A549 (cell line): Measurements from ENCODE around the gene CGREF1. TPM values are rescaled to one million over a fixed set of nuclear protein-coding genes. Genes with fewer than 3 reads are reported as not detected.

Source experiments
- ATAC-seq, 2 experiments: fragments of 200-7000 bp in 1 of 2; fragments of >200 bp in 1 of 2; cut with Nextera tagmentation in 1 of 2; cut with Tn5 transposase in 1 of 2; 3 replicates each; pipeline versions ENCODE4 v1.8.0 to v1.9.1; 2018 to 2020; ENCODE audit warnings: mild to moderate bottlenecking in 1 of 2, moderate library complexity in 1 of 2
- CTCF ChIA-PET: fragments of 300-600 bp; sonication (Branson Sonifier 250); formaldehyde crosslinking; extraction: SDS; loops from one replicate; lab custom pipeline; 2021; ENCODE audit warnings: antibody characterized with exemption, inconsistent platforms; lab: Yijun Ruan, JAX
- POLR2A ChIA-PET: fragments of 350-600 bp; formaldehyde crosslinking; extraction: SDS; loops from one replicate; lab custom pipeline; 2021; ENCODE audit warnings: antibody characterized with exemption, inconsistent platforms; lab: Yijun Ruan, JAX
- DNase-seq, 2 experiments: peaks; one replicate each; pipeline versions ENCODE4 v3.0.0 to v3.0.0-alpha.2; 2011 to 2016; ENCODE audit warnings: low read depth in 1 of 2, low spot score in 1 of 2
- FAIRE-seq: peaks from 2 replicates; lab custom pipeline; 2011; peaks lifted over from hg19 to GRCh38; lab: Jason Lieb, UNC
- H3K27ac ChIP-seq, 2 experiments: fragments of >200 bp; sonication (Bioruptor Twin); formaldehyde crosslinking; 3 replicates each; pipeline ENCODE4 v1.5.1; 2016 to 2017
- H3K4me1 ChIP-seq: fragments of >200 bp; sonication (Bioruptor Twin); formaldehyde crosslinking; 3 replicates; pipeline ENCODE4 v1.6.1; 2016
- H3K4me2 ChIP-seq: fragments of >200 bp; sonication (Bioruptor Twin); formaldehyde crosslinking; 3 replicates; pipeline ENCODE4 v1.6.1; 2016
- H3K4me3 ChIP-seq: fragments of >200 bp; sonication (Bioruptor Twin); formaldehyde crosslinking; 3 replicates; pipeline ENCODE4 v1.5.1; 2016
- H3K9me3 ChIP-seq: fragments of >200 bp; sonication (Bioruptor Twin); formaldehyde crosslinking; 3 replicates; pipeline ENCODE4 v1.6.1; 2016
- BHLHE40 ChIP-seq: IDR thresholded peaks from 2 replicates; pipeline ENCODE4 v1.6.1; 2012; ENCODE audit warnings: low read depth, low read length, inconsistent platforms
- CBX2 ChIP-seq: fragments of 200-600 bp; sonication (generic); IDR thresholded peaks from 2 replicates; pipeline ENCODE4 v1.6.1; 2016; ENCODE audit warnings: low read depth, mild to moderate bottlenecking, borderline replicate concordance
- CEBPB ChIP-seq, 2 experiments: fragments of >200 bp in 1 of 2; sonication (Bioruptor Twin) in 1 of 2; formaldehyde crosslinking in 1 of 2; IDR thresholded peaks; 2 replicates each; pipeline ENCODE4 v1.6.1; 2012 to 2016
- EHMT2 ChIP-seq: fragments of 200-600 bp; sonication (generic); IDR thresholded peaks from 2 replicates; pipeline ENCODE4 v1.6.1; 2016; ENCODE audit warnings: antibody characterized with exemption, low read depth, mild to moderate bottlenecking, moderate library complexity
- ELK1 ChIP-seq: fragments of 150-350 bp; IDR thresholded peaks from 2 replicates; pipeline ENCODE4 v1.6.1; 2014; ENCODE audit warnings: low read depth, mild to moderate bottlenecking, low read length
- ESRRA ChIP-seq: fragments of 150-350 bp; IDR thresholded peaks from 2 replicates; pipeline ENCODE4 v1.6.1; 2014; ENCODE audit warnings: mild to moderate bottlenecking, low read length, borderline replicate concordance
- FOSL2 ChIP-seq, 2 experiments: fragments of 450-650 bp in 1 of 2; fragments of >200 bp in 1 of 2; sonication (Bioruptor Twin) in 1 of 2; formaldehyde crosslinking; IDR thresholded peaks; 2 replicates each; pipeline versions ENCODE4 v1.5.0 to v1.6.1; 2016 to 2020; ENCODE audit warnings: mild to moderate bottlenecking in 1 of 2, moderate library complexity in 1 of 2
- FOXS1 ChIP-seq: fragments of 250-450 bp; sonication (Bioruptor Pico); IDR thresholded peaks from 2 replicates; pipeline ENCODE4 v1.5.0; 2020; ENCODE audit warnings: mild to moderate bottlenecking, moderate library complexity
- GATA3 ChIP-seq: IDR thresholded peaks from 2 replicates; pipeline ENCODE4 v1.6.1; 2012; ENCODE audit warnings: borderline replicate concordance
- HES2 ChIP-seq: fragments of >200 bp; sonication (Bioruptor Twin); formaldehyde crosslinking; IDR thresholded peaks from 2 replicates; pipeline ENCODE4 v1.6.1; 2016
- HMGXB4 ChIP-seq: fragments of 250-450 bp; sonication (Bioruptor Pico); IDR thresholded peaks from 2 replicates; pipeline ENCODE4 v1.5.0; 2021; ENCODE audit warnings: mild to moderate bottlenecking, moderate library complexity, borderline replicate concordance
- HOXA7 ChIP-seq: fragments of 250-450 bp; sonication (Bioruptor Pico); IDR thresholded peaks from 2 replicates; pipeline ENCODE4 v1.5.0; 2020; ENCODE audit warnings: mild to moderate bottlenecking, moderate library complexity
- HOXB13 ChIP-seq: fragments of 250-450 bp; sonication (Bioruptor Pico); IDR thresholded peaks from 2 replicates; pipeline ENCODE4 v1.5.0; 2020; ENCODE audit warnings: low read depth, mild to moderate bottlenecking, moderate library complexity
- KDM1A ChIP-seq: fragments of 200-600 bp; sonication (generic); IDR thresholded peaks from 2 replicates; pipeline ENCODE4 v1.6.1; 2016; ENCODE audit warnings: low read depth, mild to moderate bottlenecking
- MAX ChIP-seq: IDR thresholded peaks from 2 replicates; pipeline ENCODE4 v1.6.1; 2012
- MAZ ChIP-seq: fragments of 150-350 bp; IDR thresholded peaks from 2 replicates; pipeline ENCODE4 v1.6.1; 2014; ENCODE audit warnings: antibody characterized with exemption, low read depth, low read length, borderline replicate concordance
- MYC ChIP-seq: IDR thresholded peaks from 2 replicates; pipeline ENCODE4 v1.6.1; 2012; ENCODE audit warnings: mild to moderate bottlenecking, inconsistent platforms, low read length, improper control_type of control experiment, borderline replicate concordance
- NPAS2 ChIP-seq: fragments of 250-450 bp; sonication (Bioruptor Pico); IDR thresholded peaks from 2 replicates; pipeline ENCODE4 v1.8.0; 2022; ENCODE audit warnings: mild to moderate bottlenecking, moderate library complexity, borderline replicate concordance
- POLR2A ChIP-seq: IDR thresholded peaks from 2 replicates; pipeline ENCODE4 v1.6.1; 2012; ENCODE audit warnings: mild to moderate bottlenecking, low read length
- RARB ChIP-seq: fragments of 250-450 bp; sonication (Bioruptor Pico); IDR thresholded peaks from 2 replicates; pipeline ENCODE4 v1.8.0; 2021; ENCODE audit warnings: mild to moderate bottlenecking, moderate library complexity
- REST ChIP-seq: fragments of 200-600 bp; sonication (generic); IDR thresholded peaks from 2 replicates; pipeline ENCODE4 v1.6.1; 2016; ENCODE audit warnings: antibody characterized with exemption, mild to moderate bottlenecking, moderate library complexity
- RNF2 ChIP-seq: fragments of 200-600 bp; sonication (generic); IDR thresholded peaks from 2 replicates; pipeline ENCODE4 v1.6.1; 2016; ENCODE audit warnings: low read depth, mild to moderate bottlenecking, antibody characterized with exemption, moderate library complexity, borderline replicate concordance
- SMC3 ChIP-seq: fragments of >200 bp; sonication (Bioruptor Twin); formaldehyde crosslinking; IDR thresholded peaks from 3 replicates; pipeline ENCODE4 v1.6.1; 2018; ENCODE audit warnings: inconsistent platforms
- TP53 ChIP-seq: fragments of 250-450 bp; sonication (Bioruptor Pico); IDR thresholded peaks from 2 replicates; pipeline ENCODE4 v1.5.0; 2021; ENCODE audit warnings: mild to moderate bottlenecking, moderate library complexity
- USF2 ChIP-seq: fragments of 450-650 bp; IDR thresholded peaks from 2 replicates; pipeline ENCODE4 v1.6.1; 2014; ENCODE audit warnings: antibody characterized with exemption
- ZSCAN20 ChIP-seq: fragments of 250-450 bp; sonication (Bioruptor Pico); IDR thresholded peaks from 2 replicates; pipeline ENCODE4 v1.8.0; 2022; ENCODE audit warnings: mild to moderate bottlenecking, moderate library complexity
- WGBS: methylation state at CpG from one replicate; pipeline ENCODE4 v1.1.6; 2017; ENCODE audit errors: missing lambda C conversion rate; 5-methylcytosine and 5-hydroxymethylcytosine counted together
- polyA plus RNA-seq, 4 experiments: library from polyadenylated mRNA; depleted of rRNA in 3 of 4; stranded (reverse); fragments of >200 nt; fragmentation: RNase III in 1 of 4; extraction: RNeasy Plus Mini Kit Qiagen cat#74134 plus additional on column Dnase treatment in 1 of 4; gene quantifications; 2 replicates in 3 of 4; 3 replicates in 1 of 4; pipeline ENCODE4 v1.2.3, GENCODE V29; 2011 to 2017

The CGREF1 gene
- polyA plus RNA-seq, 2 of the 4 experiments (the other 2 are of a cell fraction), result 5.1 to 5.8 TPM

GRCh38 chr2:27162151-27163121, 43.5 kb upstream of the CGREF1 start:
- WGBS, result 64% methylated on average over 15 of the region's 15 CpGs
- Histone ChIP-seq H3K9me3 (no peaks in the 10 kb centered on the region), H3K4me3 (no peak overlapping the region), H3K27ac (0 out of 6 replicates have a peak overlapping the region, but pooled peaks of 1 of the 2 experiments have one; percentile 2), H3K4me2 (peak overlapping the region; percentile 50), H3K4me1 (no peaks in the 10 kb centered on the region)
- POLR2A ChIA-PET, result no interaction called here
- ATAC-seq (peak in 1 of 2 experiments; percentile 59; a peak in 3 of 6 replicates), FAIRE-seq (no peak), DNase-seq (peak in 1 of 2 experiments; percentile 21)
- TF ChIP-seq RARB (CRISPR knock-in tag) (no peak), CEBPB (IDR thresholded peaks at IDR 0.05) (no peak), ZSCAN20 (CRISPR knock-in tag) (no peak), MYC (no peak), BHLHE40 (no peak), CBX2 (no peak), REST (no peak), USF2 (no peak), EHMT2 (no peak), NPAS2 (no peak), RNF2 (no peak), FOXS1 (no peak), MAX (no peak), GATA3 (no peak), POLR2A (no peak)
- CTCF ChIA-PET, result interaction anchor here (0.6 to 2.4 kb wide), 6 partner anchors 8 to 170 kb away, joined by 3 to 20 read pairs (median 3); no protein-coding TSS in a partner anchor

- no peaks in the 10 kb centered on the region for H3K4me1 ChIP-seq
- no peak overlapping the region for H3K4me3 ChIP-seq
- POLR2A ChIA-PET, result no interaction called here
- H3K9me3 ChIP-seq, result no peaks in the 10 kb centered on the region
- WGBS, result 76% methylated on average over 9 of the region's 9 CpGs
- DNase-seq (no peak), FAIRE-seq (no peak), ATAC-seq (no peak)
- H3K4me2 ChIP-seq, result no peak overlapping the region
- CTCF ChIA-PET, result interaction anchor here (0.7 to 2.4 kb wide), 6 partner anchors 10 to 657 kb away, joined by 3 to 20 read pairs (median 4); no protein-coding TSS in a partner anchor
- H3K27ac ChIP-seq, result no peak overlapping the region
- TF ChIP-seq GATA3 (no peak), HES2 (no peak), USF2 (no peak), CBX2 (no peak), KDM1A (no peak), ESRRA (no peak), HOXB13 (no peak), NPAS2 (no peak), MAZ (no peak), ELK1 (no peak), TP53 (no peak), FOSL2 (IDR thresholded peaks at IDR 0.05) (no peak), FOSL2 (CRISPR knock-in tag; IDR thresholded peaks at IDR 0.05) (no peak), EHMT2 (no peak), HMGXB4 (CRISPR knock-in tag) (no peak), SMC3 (no peak), HOXA7 (no peak)
Measured at GRCh38 chr2:27160191-27160590, 41.3 kb upstream of the CGREF1 start.
